Raji (cell line): ENCODE data around the gene LDLRAD4.

Experiments used
- POLR2A ChIP-seq: IDR thresholded peaks from 2 replicates; pipeline ENCODE4 v1.6.1; 2011; ENCODE audit warnings: low read depth, low read length, control low read depth; ENCODE audit not compliant: insufficient read depth

LDLRAD4 gene

DNA sequence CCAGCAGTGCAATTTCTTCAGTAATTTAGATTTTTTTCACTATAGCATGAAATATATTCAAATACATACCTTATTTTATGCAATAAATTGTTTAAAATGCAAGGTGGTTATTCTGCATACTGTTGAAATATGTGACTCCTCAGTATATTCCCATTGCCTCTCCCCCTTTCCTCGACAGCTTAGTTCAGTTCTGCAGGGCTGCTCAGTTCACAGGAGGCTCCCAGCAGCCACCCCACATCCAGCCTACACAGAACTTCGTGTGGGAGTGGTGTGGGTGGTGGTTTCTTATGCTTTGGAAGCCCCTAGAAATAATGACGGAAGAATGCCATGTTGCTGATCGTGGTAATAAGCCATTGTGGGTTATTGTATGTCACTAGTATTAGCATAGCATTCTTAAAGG, 428.1 kb downstream of the LDLRAD4 start:
- TF ChIP-seq POLR2A, result no peak

- no peak for TF ChIP-seq POLR2A
These were observed 429.2 kb downstream of the LDLRAD4 start for GRCh38 chr18:13647761-13648160.

GRCh38 chr18:13649397-13650390, 431.1 kb downstream of the LDLRAD4 start:
- no peak for TF ChIP-seq POLR2A

- no peak for TF ChIP-seq POLR2A
These were observed 435.3 kb downstream of the LDLRAD4 start for GRCh38 chr18:13653746-13654433.

GRCh38 chr18:13657974-13658373, 439.4 kb downstream of the LDLRAD4 start:
- no peak for TF ChIP-seq POLR2A

DNA sequence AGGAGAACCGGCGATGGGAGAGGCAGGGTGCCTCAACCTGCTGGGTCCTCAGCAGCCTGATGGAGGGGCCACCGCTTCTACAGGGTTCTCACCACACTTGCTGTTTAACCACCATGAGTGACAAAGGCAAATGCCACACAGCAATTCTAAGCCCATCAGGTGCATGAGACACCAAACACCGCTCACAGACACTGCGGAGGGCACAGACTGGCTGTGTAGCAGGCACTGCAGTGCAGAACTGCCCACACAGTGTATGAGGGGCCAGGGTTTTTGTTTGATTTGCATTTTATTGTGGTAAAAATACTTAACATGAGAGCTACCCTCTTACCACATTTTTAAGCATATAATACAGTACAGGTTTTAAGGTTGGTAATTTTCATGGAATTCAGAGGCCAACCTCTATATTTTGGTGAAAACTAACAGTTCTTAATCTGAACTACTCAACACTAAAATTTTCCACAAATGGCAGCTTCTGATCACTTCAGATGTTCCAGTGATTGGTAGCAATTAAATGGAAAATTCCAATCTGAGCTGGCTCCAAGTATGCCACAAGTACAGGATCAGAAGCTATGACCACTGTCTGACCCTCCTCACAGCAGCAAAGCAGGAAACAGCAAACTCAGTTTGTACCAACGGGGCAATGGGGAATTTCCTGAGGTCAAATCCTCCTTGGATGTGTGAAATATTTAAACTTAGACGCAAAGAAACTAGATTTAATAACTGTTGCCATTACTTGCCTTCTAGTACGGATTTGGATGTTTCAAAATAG, 440.1 kb downstream of the LDLRAD4 start:
- TF ChIP-seq POLR2A, result no peak

DNA sequence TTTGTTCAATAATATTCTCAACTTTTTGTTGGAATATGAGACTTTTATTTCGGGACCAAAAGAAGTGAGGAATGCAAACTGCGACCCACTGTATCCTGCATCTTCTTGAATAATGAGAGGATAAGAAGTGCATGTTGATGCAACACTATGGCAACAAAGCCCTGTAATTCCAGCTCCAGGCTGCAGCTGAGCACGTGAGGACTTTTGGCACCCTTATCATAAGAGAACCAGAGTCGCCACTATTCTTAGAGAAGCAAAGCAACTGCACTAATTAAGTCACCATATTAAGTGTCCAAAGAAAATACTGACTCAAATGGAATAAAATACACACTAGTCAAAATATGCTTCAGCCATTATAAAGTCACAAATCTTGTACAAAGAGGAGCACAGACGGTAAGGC, 441.9 kb downstream of the LDLRAD4 start:
- TF ChIP-seq POLR2A, result no peak

- no peak for TF ChIP-seq POLR2A
These were observed 442.7 kb downstream of the LDLRAD4 start for GRCh38 chr18:13661051-13661778.

DNA sequence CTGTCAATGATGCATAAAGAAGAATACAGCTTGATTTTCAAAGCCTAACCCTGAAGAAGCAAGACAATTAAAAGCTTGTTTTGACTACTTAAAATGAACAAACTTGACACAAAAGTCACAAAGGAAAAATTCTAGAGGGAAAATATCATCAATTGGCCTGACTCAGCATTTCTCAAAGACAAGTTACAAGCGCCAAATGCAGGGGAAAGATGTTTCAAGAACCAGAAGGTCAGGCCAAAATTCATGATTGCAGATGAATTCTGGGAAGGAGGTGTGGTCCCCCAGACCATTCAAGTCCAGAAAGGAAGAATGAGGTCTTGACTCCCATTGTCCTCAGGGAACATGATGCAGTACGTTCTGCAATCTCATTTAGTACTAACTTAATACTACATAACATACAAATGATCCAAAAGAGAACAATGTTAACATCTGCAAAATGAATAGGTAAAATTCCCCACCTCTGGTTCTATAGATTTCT, 443.3 kb downstream of the LDLRAD4 start:
- no peak for TF ChIP-seq POLR2A

DNA sequence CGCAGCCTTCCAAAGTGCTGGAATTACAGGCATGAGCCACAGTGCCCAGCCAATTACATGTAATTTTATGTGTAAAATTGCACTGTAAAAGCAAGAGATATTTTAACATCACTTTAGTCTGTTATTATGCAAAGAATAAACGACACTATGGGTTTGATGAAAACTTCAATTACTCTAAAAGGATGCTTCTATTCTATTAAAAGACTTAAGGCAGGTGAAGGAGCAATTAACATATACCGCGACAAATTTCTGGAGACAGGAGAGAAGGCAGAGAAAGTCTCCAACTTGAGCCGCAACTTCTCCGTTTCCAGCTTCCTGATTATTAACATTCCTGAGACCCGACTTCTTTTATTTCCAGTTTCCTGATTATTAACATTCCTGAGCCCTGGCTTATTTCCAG, 454.1 kb downstream of the LDLRAD4 start:
- no peak for TF ChIP-seq POLR2A

- no peak for TF ChIP-seq POLR2A
These were observed 457.9 kb downstream of the LDLRAD4 start for GRCh38 chr18:13676471-13676870.

DNA sequence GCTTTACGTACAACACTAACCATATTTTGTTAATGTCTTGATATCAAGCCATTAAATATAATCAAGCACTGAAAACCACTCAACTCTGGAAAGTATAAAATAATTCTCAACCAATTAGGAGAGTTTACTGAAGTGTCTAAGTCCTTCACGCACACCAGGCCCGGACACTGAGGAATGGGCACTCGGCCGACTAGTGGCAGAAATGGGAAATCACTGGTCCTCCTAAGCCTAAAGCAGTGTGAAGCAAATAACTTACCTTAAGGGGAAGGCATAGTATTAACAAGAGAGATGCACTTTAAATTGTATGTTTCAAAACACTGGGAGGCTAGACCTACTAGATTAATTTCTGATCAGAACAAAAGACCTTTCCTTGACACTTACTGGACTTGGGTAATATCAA, 462.1 kb downstream of the LDLRAD4 start:
- TF ChIP-seq POLR2A, result no peak

GRCh38 chr18:13681701-13682100, 463.1 kb downstream of the LDLRAD4 start:
- no peak for TF ChIP-seq POLR2A

GRCh38 chr18:13684546-13684945, 466.0 kb downstream of the LDLRAD4 start:
- TF ChIP-seq POLR2A, result no peak
